NCI-H510A treated with DMSO at 0.1 percent for 48 hours (cell line): ENCODE data around the gene ZC3H12D.

Source experiments
- DNase-seq: peaks from one replicate; lab custom pipeline; 2025; lab: John Stamatoyannopoulos, UW

ZC3H12D gene

GRCh38 chr6:149443411-149444181, 41.2 kb downstream of the ZC3H12D start:
- no peak for DNase-seq

- no peak for DNase-seq
Measured at GRCh38 chr6:149441740-149442139, 43.1 kb downstream of the ZC3H12D start.

- peak; percentile 29 for DNase-seq
Measured at GRCh38 chr6:149440735-149441671, 43.8 kb downstream of the ZC3H12D start.

- DNase-seq, result no peak
Measured at GRCh38 chr6:149439626-149440025, 45.2 kb downstream of the ZC3H12D start.

DNA sequence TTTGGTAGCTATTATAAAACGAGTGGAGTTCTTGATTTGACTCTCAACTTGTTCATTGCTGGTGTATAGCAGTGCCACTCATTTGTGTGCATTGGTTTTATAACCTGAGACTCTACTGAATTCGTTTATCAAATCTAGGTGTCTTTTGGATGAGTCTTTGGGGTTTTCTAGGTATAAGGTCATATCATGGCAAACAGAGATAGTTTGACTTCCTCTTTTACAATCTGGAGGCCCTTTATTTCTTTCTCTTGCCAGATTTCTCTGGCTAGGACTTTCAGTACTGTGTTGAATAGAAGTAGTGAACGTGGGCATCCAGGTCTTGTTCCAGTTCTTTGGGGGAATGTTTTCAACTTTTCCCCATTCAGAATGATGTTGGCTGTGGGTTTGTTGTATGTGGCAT, 46.0 kb downstream of the ZC3H12D start:
- DNase-seq, result no peak

DNA sequence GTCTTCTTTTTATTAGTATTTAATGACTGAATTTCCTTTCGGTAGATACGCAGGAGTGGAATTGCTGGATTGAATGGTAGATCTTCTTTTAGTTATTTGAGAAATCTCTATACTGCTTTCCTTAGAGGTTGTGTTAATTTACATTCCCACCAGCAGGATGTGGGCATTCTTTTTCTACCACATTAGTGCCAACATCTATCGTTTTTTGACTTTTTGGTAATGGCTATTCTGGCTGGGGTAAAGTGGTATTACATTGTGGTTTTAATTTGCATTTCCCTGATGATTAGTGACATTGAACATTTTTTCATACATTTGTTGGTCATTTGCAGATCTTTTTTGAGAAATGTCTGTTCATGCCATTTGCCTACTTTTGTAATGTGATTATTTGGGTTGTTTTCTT, 47.6 kb downstream of the ZC3H12D start:
- no peak for DNase-seq

DNA sequence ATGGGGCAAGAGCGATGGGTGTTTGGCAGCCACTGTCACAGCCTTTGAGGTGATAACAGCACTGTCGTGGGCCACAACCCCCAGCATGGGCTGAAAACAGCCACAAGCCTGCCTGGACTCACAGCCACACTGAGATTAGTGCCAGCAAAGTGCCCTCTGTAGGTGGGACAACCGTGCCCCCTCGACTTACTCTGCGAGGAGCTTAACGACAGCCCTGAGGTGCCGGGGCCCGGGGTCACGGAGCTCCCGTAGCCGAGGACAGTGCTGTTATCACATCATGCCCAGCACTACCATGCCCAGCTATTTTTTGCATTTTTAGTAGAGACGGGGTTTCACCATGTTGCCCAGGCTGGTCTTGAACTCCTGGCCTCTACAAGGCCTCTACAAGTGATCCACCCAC, 48.2 kb downstream of the ZC3H12D start:
- no peak for DNase-seq

DNA sequence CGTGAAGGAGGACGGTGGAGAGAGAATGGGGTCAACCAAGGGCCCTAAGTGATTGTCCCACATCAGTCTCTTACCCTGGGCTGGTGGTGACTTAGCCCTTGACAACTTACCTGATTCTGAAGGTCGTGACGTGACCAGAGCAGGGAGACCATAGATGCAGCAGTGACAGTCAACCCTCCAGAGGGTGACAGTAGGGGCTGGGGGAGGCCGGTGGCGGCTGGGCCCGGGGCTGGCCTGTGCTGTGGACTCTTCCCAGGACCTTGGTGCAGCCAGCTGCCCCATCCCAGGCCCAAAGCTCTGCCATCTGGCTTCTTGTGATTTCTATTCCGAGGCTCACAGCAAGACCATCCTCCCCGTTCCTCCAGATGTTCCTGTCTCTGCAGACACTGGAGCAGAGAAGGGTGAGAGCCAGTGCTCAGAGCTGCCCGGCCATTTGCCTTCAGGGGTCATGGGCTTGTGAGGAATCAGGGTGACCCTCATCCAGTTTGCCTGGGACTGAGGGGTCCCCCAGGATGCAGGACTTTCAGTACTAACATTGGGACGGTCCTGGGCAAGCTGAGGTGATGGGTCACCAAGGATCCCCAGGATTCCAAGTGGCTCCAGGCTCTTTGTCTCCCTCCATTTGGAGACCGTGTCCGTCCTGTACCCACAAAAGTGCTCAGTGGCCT, 48.8 kb downstream of the ZC3H12D start:
- DNase-seq, result no peak

- DNase-seq, result no peak
Measured at GRCh38 chr6:149433881-149434280, 50.9 kb downstream of the ZC3H12D start.

- no peak for DNase-seq
Measured at GRCh38 chr6:149433405-149433804, 51.4 kb downstream of the ZC3H12D start.

GRCh38 chr6:149431905-149432775, 52.7 kb downstream of the ZC3H12D start:
- peak; percentile 67 for DNase-seq

DNA sequence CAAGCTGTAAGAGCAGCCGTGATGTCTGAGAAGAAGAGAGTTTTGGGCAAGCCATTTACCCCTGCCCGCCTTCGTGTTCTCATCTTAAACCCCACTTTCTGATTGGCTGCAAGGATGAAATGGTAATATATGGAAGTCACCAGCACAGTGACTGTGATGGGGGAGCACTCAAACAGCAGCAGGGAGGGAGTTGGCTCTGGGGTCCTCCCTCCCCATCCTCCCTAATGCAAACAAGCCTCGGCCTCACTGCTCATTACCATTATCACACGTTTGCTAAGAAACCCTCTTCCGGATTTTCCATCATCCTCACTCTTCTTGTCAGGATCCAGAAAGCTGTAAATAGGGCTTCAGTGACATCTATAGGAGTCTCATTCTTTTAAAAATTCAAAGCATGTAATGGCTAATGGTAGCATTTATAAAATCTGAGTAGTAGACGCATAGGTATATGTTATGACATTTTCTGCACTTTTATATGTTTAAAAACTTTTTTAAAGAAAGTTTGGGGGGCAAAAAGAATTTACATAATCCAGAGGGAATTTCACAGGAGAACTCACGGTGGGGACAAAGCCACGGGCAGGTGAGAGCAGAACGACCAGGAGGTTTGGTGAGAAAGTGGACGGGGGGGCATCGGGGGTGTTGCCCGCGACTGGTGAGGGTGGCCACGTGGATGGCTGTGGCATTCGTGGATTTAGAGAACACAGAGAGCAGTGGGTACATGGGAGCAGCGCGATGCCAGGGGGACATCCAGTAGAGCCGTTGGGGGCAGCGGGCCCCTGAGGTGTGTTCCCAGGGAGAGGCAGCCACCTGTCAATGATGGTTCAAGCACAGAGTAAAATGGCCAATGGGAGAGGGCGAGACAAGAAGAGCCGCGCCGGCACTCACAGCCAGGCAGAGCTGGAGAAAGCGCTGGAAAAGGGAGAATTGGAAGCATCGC, 55.1 kb downstream of the ZC3H12D start:
- DNase-seq, result no peak

GRCh38 chr6:149428606-149429005, 56.2 kb downstream of the ZC3H12D start:
- DNase-seq, result no peak

DNA sequence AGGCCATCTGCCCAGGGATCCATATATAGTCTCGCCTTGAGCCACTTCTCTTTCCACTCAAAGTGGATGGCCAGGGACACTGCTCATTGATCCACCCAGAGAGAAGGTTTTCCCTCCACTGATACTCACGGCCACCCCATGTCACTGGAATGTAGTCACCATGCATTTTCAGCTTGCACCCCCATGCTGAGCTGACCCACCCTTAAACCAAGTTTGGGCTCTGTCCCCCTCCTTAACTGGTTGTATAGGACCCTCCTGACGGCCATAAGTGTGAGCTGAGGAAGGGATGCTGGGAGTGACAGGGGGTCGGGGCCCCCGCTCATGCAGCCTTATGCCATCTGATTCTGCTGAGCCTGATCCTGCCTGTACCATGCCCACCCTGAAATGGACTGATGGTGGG, 59.1 kb downstream of the ZC3H12D start:
- DNase-seq, result no peak

DNA sequence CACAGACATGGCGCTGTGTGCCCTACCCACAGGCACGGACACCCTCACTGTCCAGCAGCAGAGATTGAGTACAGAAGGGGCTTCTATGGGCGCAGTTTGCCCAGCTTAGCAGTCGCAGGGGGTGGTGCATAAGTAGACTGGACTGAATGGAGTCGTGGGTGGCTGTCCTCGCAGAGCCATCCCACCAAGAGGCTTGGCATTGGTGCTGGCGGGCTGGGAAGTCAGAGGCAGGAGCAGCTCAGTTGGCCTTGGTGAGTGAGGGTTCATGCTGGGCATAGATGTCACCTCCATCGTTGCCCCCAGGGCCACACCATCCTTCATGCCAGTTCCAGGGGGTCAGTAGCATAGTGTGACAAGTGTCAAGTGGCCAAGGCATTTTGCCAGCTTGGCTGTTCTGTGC, 59.6 kb downstream of the ZC3H12D start:
- no peak for DNase-seq

- no peak for DNase-seq
Measured at GRCh38 chr6:149423964-149424440, 60.8 kb downstream of the ZC3H12D start.

DNA sequence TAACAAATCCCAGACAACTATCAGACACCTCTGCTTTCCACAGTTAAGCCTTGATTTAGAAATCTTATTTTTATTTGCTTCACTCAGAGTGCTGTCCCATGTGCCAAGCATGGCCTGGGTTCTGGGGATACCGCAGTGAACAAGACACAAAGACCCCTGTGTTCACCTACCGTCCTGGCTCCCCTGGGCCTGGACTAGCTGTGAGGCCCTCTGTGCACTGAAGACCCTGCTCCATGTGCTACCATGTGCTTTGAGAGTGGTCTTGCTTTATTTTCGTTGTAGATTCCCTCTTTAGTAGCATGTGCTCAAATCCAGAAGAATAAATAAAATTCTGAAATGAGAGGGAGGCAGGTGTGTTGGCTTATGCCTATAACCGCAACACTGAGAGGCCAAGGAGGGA, 62.2 kb downstream of the ZC3H12D start:
- DNase-seq, result no peak

GRCh38 chr6:149421132-149421531, 63.7 kb downstream of the ZC3H12D start:
- no peak for DNase-seq

DNA sequence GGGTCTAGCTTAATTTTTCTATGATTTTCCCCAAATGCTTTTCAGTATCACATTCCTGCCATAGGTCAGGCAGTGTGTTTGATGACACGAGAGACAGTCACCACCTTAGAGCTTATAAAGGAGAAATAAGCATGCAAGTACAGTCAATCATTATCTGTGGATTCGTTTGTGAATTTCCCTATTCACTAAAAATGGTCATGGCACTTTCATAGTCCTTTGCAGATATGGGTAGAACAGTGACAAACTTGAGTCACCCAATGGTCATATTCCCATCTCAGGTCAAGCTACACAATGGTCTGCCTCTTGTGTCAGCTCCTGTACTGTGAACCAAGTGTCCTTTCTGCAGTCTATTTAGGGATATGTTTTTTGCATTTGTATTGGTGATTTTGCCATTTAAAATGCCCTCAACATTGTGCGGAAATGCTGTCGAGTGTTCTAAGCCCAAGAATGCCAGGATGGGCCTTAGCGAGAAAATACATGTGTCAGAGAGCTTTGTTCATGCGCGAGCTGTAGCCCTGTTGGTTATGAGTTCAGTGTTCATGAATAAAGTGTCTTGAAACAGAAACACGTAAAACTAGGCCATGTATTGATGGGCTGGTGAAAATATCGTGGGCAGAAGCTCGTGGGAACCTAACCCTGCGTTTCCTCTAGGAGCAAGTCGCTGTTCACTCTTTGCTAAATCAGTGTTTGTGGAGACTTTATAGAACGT, 65.0 kb downstream of the ZC3H12D start:
- no peak for DNase-seq

- no peak for DNase-seq
Measured at GRCh38 chr6:149414821-149415220, 70.0 kb downstream of the ZC3H12D start.
